Thyroid gland (tissue), 4 donors: ENCODE results near the gene AKAP1.

Source experiments
- CTCF ChIP-seq, 6 experiments: fragments of 200-600 bp in 3 of 6; fragments of 450-650 bp in 3 of 6; sonication (generic) in 3 of 6; IDR thresholded peaks; one replicate each; pipeline ENCODE4 v1.5.1; 2016 to 2019; ENCODE audit warnings: antibody characterized with exemption in 6 of 6, mild to moderate bottlenecking in 2 of 6, inconsistent platforms in 1 of 6, moderate library complexity in 1 of 6
- POLR2A ChIP-seq, 2 donors: fragments of 450-650 bp; IDR thresholded peaks; one replicate each; pipeline ENCODE4 v1.6.1; 2017; ENCODE audit warnings: antibody characterized with exemption in 2 of 2, mild to moderate bottlenecking in 2 of 2, moderate library complexity in 1 of 2

- TF ChIP-seq CTCF (IDR thresholded peaks at IDR 0.05) = no peak
- TF ChIP-seq POLR2A (IDR thresholded peaks at IDR 0.05) = no peak
These were observed 35.8 kb downstream of the AKAP1 start for GRCh38 chr17:57120814-57121213.
